WTC11 (cell line): ENCODE results near the gene SIN3A. TPM values are rescaled to one million over a fixed set of nuclear protein-coding genes. Genes with fewer than 3 reads are reported as not detected.

ENCODE experiments used
- ATF1 ChIP-seq: sonication (generic); formaldehyde crosslinking; IDR thresholded peaks from 2 replicates; pipeline ENCODE4 v1.8.1; 2023; ENCODE audit warnings: mild to moderate bottlenecking, moderate library complexity, missing genetic modification reagents
- ATF2 ChIP-seq: sonication (generic); formaldehyde crosslinking; IDR thresholded peaks from 2 replicates; pipeline ENCODE4 v1.8.1; 2022; ENCODE audit warnings: low read depth, missing genetic modification reagents, borderline replicate concordance
- ATF6 ChIP-seq: sonication (generic); formaldehyde crosslinking; IDR thresholded peaks from 2 replicates; pipeline ENCODE4 v1.8.1; 2023; ENCODE audit warnings: mild to moderate bottlenecking, missing genetic modification reagents
- CREB1 ChIP-seq: sonication (generic); formaldehyde crosslinking; IDR thresholded peaks from 2 replicates; pipeline ENCODE4 v1.8.0; 2023; ENCODE audit warnings: mild to moderate bottlenecking, missing genetic modification reagents
- E2F5 ChIP-seq: sonication (generic); formaldehyde crosslinking; IDR thresholded peaks from 2 replicates; pipeline ENCODE4 v1.8.1; 2022; ENCODE audit warnings: mild to moderate bottlenecking, moderate library complexity, missing genetic modification reagents
- ESRRA ChIP-seq: sonication (generic); formaldehyde crosslinking; IDR thresholded peaks from 2 replicates; pipeline ENCODE4 v1.8.1; 2022; ENCODE audit warnings: mild to moderate bottlenecking, missing genetic modification reagents, borderline replicate concordance
- FOXK1 ChIP-seq: sonication (generic); formaldehyde crosslinking; IDR thresholded peaks from 2 replicates; pipeline ENCODE4 v1.8.0; 2022; ENCODE audit warnings: mild to moderate bottlenecking, moderate library complexity, missing genetic modification reagents
- FOXP4 ChIP-seq: sonication (generic); formaldehyde crosslinking; IDR thresholded peaks from 2 replicates; pipeline ENCODE4 v1.8.0; 2022; ENCODE audit warnings: mild to moderate bottlenecking, missing genetic modification reagents
- GABPB1 ChIP-seq: sonication (generic); formaldehyde crosslinking; IDR thresholded peaks from 2 replicates; pipeline ENCODE4 v1.8.1; 2023; ENCODE audit warnings: mild to moderate bottlenecking, missing genetic modification reagents
- GRHL2 ChIP-seq: fragments of 250-450 bp; sonication (Bioruptor Pico); IDR thresholded peaks from 2 replicates; pipeline ENCODE4 v1.8.0; 2022; ENCODE audit warnings: mild to moderate bottlenecking, moderate library complexity; ENCODE audit not compliant: insufficient replicate concordance, severe bottlenecking
- GTF2I ChIP-seq: fragments of 250-450 bp; sonication (Bioruptor Pico); conservative IDR thresholded peaks from 2 replicates; pipeline ENCODE4 v1.4.0; 2021; ENCODE audit warnings: mild to moderate bottlenecking
- HMGA2 ChIP-seq: fragments of 250-450 bp; sonication (Bioruptor Pico); IDR thresholded peaks from 2 replicates; pipeline ENCODE4 v1.4.0; 2021; ENCODE audit warnings: mild to moderate bottlenecking, moderate library complexity
- JUN ChIP-seq: sonication (generic); formaldehyde crosslinking; IDR thresholded peaks from 2 replicates; pipeline ENCODE4 v1.8.0; 2023; ENCODE audit warnings: mild to moderate bottlenecking, missing genetic modification reagents
- MLX ChIP-seq: sonication (generic); formaldehyde crosslinking; IDR thresholded peaks from 2 replicates; pipeline ENCODE4 v1.8.1; 2023; ENCODE audit warnings: mild to moderate bottlenecking, missing genetic modification reagents, moderate library complexity
- MYBL2 ChIP-seq: sonication (generic); formaldehyde crosslinking; IDR thresholded peaks from 2 replicates; pipeline ENCODE4 v1.8.1; 2023; ENCODE audit warnings: mild to moderate bottlenecking, moderate library complexity, missing genetic modification reagents
- NFATC4 ChIP-seq: fragments of 250-450 bp; sonication (Bioruptor Pico); IDR thresholded peaks from 2 replicates; pipeline ENCODE4 v1.9.0; 2021; ENCODE audit warnings: mild to moderate bottlenecking
- NFE2L1 ChIP-seq: sonication (generic); formaldehyde crosslinking; IDR thresholded peaks from 2 replicates; pipeline ENCODE4 v1.8.1; 2023; ENCODE audit warnings: missing genetic modification reagents
- RELA ChIP-seq: sonication (generic); formaldehyde crosslinking; IDR thresholded peaks from 2 replicates; pipeline ENCODE4 v1.8.1; 2022; ENCODE audit warnings: missing genetic modification reagents, mild to moderate bottlenecking, borderline replicate concordance
- SMAD4 ChIP-seq: sonication (generic); formaldehyde crosslinking; IDR thresholded peaks from 2 replicates; pipeline ENCODE4 v1.8.0; 2022; ENCODE audit warnings: mild to moderate bottlenecking, missing genetic modification reagents
- SP1 ChIP-seq: sonication (generic); formaldehyde crosslinking; conservative IDR thresholded peaks from 2 replicates; pipeline ENCODE4 v1.8.1; 2022; ENCODE audit warnings: missing genetic modification reagents
- ZBTB43 ChIP-seq: sonication (generic); formaldehyde crosslinking; IDR thresholded peaks from 2 replicates; pipeline ENCODE4 v1.8.1; 2023; ENCODE audit warnings: mild to moderate bottlenecking, missing genetic modification reagents
- ZNF281 ChIP-seq: sonication (generic); formaldehyde crosslinking; IDR thresholded peaks from 2 replicates; pipeline ENCODE4 v1.8.0; 2023; ENCODE audit warnings: mild to moderate bottlenecking, missing genetic modification reagents
- ZNF317 ChIP-seq: sonication (generic); formaldehyde crosslinking; IDR thresholded peaks from 2 replicates; pipeline ENCODE4 v1.8.1; 2023; ENCODE audit warnings: low read depth, mild to moderate bottlenecking, moderate library complexity, missing genetic modification reagents, borderline replicate concordance
- ZNF396 ChIP-seq: fragments of 250-450 bp; sonication (Bioruptor Pico); IDR thresholded peaks from 2 replicates; pipeline ENCODE4 v1.8.0; 2021; ENCODE audit warnings: mild to moderate bottlenecking, moderate library complexity, borderline replicate concordance
- ZNF416 ChIP-seq: fragments of 250-450 bp; sonication (Bioruptor Pico); IDR thresholded peaks from 2 replicates; pipeline ENCODE4 v1.9.0; 2021; ENCODE audit warnings: mild to moderate bottlenecking, inconsistent platforms
- ZNF512 ChIP-seq: sonication (generic); formaldehyde crosslinking; IDR thresholded peaks from 2 replicates; pipeline ENCODE4 v1.8.1; 2022; ENCODE audit warnings: missing genetic modification reagents, borderline replicate concordance
- ZNF671 ChIP-seq: fragments of 250-450 bp; sonication (Bioruptor Pico); IDR thresholded peaks from 2 replicates; pipeline ENCODE4 v1.8.0; 2021; ENCODE audit warnings: mild to moderate bottlenecking
- total RNA-seq: library from RNA; stranded (reverse); gene quantifications from 3 replicates; pipeline ENCODE4 v1.2.3, GENCODE V29; 2021

The SIN3A gene
- total RNA-seq, 1 experiment from 2014 or later: 113 TPM

- TF ChIP-seq ZNF281 (CRISPR knock-in tag) (peak; percentile 86), ZNF396 (no peak), SP1 (peak; percentile 93), FOXK1 (CRISPR knock-in tag) (peak; percentile 80), GTF2I (no peak), ATF2 (CRISPR knock-in tag) (no peak), NFATC4 (CRISPR knock-in tag) (no peak), CREB1 (CRISPR knock-in tag) (peak; percentile 62; the same call in 1 of the 2 replicates), FOXP4 (CRISPR knock-in tag) (peak; percentile 59), ZBTB43 (CRISPR knock-in tag) (no peak), ATF1 (CRISPR knock-in tag) (no peak), SMAD4 (CRISPR knock-in tag) (no peak), ESRRA (no peak), HMGA2 (CRISPR knock-in tag) (no peak), NFE2L1 (peak; percentile 53; the same call in 1 of the 2 replicates), MYBL2 (peak; percentile 82; the same call in 1 of the 2 replicates), ZNF317 (CRISPR knock-in tag) (no peak), ATF6 (CRISPR knock-in tag) (no peak), E2F5 (CRISPR knock-in tag) (peak; percentile 90), RELA (CRISPR knock-in tag) (no peak), JUN (CRISPR knock-in tag) (0 out of 2 replicates have a peak, but pooled peaks have one; percentile 24), MLX (CRISPR knock-in tag) (no peak), ZNF671 (CRISPR knock-in tag) (no peak), ZNF512 (no peak), GRHL2 (CRISPR knock-in tag) (no peak), GABPB1 (CRISPR knock-in tag) (peak; percentile 57; the same call in 1 of the 2 replicates), ZNF416 (CRISPR knock-in tag) (peak; percentile 50; the same call in 1 of the 2 replicates)
Measured at GRCh38 chr15:75453703-75454470, 2.4 kb upstream of the SIN3A start (continued).
